ENCODE measurements around the gene ZNF774.
"Not testable (repeated sequence)": the region's sequence is repeated elsewhere in the genome, so short reads cannot be mapped to it uniquely, and the experiment has no call there.

Gene ZNF774

DNA sequence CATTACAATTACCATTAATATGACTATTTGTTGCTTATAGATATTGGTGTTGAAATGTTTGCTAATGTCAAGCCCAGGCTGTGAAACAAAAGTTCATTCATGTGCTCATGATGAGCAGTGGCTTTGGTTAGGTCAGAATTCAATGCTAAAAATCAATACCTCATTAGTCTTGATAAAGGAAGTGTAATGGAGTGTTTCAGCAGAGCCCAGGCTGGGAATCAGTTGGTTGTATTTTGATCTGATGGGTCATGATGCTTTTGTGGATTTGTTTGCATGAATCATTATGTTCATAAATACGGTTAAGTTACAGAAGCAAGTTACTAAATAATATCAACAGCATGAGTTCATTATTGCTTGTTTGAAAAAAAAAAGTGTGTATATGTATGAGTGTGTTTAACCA lies 13.6 kb upstream of the ZNF774 start:
- in situ Hi-C loops (cut with MboI; ENCODE audit: low sequenced_read_pairs, unreplicated experiment): no loop called here
- TF ChIP-seq CTCF (IDR thresholded peaks at IDR 0.05; ENCODE audit: borderline replicate concordance, control extremely low read depth, extremely low read depth, insufficient read depth, missing control alignments): no peak
- DNase-seq (ENCODE audit: low spot score): no peak

DNA sequence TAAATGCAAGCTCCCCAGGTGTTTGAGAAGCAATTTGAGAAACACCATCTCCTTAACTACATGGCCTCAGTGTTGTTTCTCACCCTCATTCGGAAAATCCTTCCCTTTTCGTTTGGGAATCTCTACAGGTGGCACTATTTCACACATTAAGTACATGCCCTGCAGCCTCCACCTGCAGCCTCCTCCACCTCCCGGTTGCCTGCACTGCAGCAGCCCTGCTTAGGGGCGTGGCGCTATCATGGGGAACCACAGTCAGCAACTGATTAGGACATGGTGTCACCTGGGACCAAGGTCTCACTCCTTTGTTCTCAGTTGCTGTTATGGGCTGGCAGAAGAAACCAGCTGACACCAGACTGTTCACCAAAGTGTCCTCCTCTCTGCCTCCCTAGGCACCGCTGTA lies 11.7 kb upstream of the ZNF774 start:
- TF ChIP-seq CTCF (IDR thresholded peaks at IDR 0.05; ENCODE audit: borderline replicate concordance, control extremely low read depth, extremely low read depth, insufficient read depth, missing control alignments): no peak
- in situ Hi-C loops (cut with MboI; ENCODE audit: low sequenced_read_pairs, unreplicated experiment): no loop called here
- no peak for DNase-seq (ENCODE audit: low spot score)

DNA sequence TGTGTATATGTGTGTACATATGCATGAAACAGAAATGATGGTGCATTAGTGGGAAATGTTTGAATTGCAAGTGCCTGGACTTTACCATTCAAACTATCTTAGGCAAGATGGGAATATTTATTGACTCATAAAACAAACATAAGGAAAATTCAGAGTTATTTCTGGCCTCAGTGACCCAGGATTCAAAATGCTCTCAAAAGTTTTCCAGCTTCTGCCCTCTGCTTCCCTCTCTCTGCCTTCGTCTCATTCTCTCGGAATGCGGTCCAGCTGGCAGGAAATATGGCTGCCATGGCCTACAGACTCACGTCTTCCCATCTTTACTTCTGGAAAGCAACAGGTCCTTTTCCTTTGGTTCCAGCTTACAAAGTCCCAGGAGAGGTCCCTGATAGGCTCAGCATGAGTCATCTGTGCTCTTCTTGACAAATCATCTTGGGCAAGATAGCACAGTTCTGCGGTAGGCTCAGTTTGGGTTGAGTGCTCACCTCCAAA lies 8.7 kb upstream of the ZNF774 start:
- no peak for TF ChIP-seq CTCF (IDR thresholded peaks at IDR 0.05; ENCODE audit: borderline replicate concordance, control extremely low read depth, extremely low read depth, insufficient read depth, missing control alignments)

GRCh38 chr15:90344662-90345061 lies 7.4 kb upstream of the ZNF774 start:
- in situ Hi-C loops (cut with MboI; ENCODE audit: low sequenced_read_pairs, unreplicated experiment): no loop called here
- no peak for DNase-seq (ENCODE audit: low spot score)
- TF ChIP-seq CTCF (IDR thresholded peaks at IDR 0.05; ENCODE audit: borderline replicate concordance, control extremely low read depth, extremely low read depth, insufficient read depth, missing control alignments): no peak

More for the DNA sequence above, 8.7 kb upstream of the ZNF774 start:
- in situ Hi-C loops (cut with MboI; ENCODE audit: low sequenced_read_pairs, unreplicated experiment): no loop called here
- no peak for DNase-seq (ENCODE audit: low spot score)

- TF ChIP-seq CTCF (IDR thresholded peaks at IDR 0.05; ENCODE audit: borderline replicate concordance, control extremely low read depth, extremely low read depth, insufficient read depth, missing control alignments): no peak
- in situ Hi-C loops (cut with MboI; ENCODE audit: low sequenced_read_pairs, unreplicated experiment): no loop called here
- no peak for DNase-seq (ENCODE audit: low spot score)
Measured at GRCh38 chr15:90345857-90346256, 6.2 kb upstream of the ZNF774 start.

- in situ Hi-C loops (cut with MboI; ENCODE audit: low sequenced_read_pairs, unreplicated experiment); DNase-seq (ENCODE audit: low spot score): not testable (repeated sequence)
Measured at GRCh38 chr15:90347431-90348065, 4.5 kb upstream of the ZNF774 start.

- no peak for DNase-seq (ENCODE audit: low spot score)
- in situ Hi-C loops (cut with MboI; ENCODE audit: low sequenced_read_pairs, unreplicated experiment): no loop called here
- no peak for TF ChIP-seq CTCF (IDR thresholded peaks at IDR 0.05; ENCODE audit: borderline replicate concordance, control extremely low read depth, extremely low read depth, insufficient read depth, missing control alignments)
Measured at GRCh38 chr15:90348456-90348855, 3.6 kb upstream of the ZNF774 start.

Data from GM13976 (cell line).